Body of pancreas (tissue), 4 donors: ENCODE results near the gene PXYLP1. TPM values are rescaled to one million over a fixed set of nuclear protein-coding genes. Genes with fewer than 3 reads are reported as not detected.

Experiments
- ATAC-seq: fragments of 150-250 bp; one replicate; pipeline ENCODE4 v1.9.1; 2016
- DNase-seq, 4 donors: peaks; one replicate each; pipeline ENCODE4 v3.0.0-alpha.2; 2019
- H3K27ac ChIP-seq, 4 donors: fragments of 200-600 bp; sonication (generic); 1 replicate in 3 of 4; 2 replicates in 1 of 4; pipeline versions ENCODE4 v1.5.1 to v1.6.1; 2016 to 2019; ENCODE audit warnings: mild to moderate bottlenecking in 1 of 4, mixed read lengths in 1 of 4, moderate library complexity in 1 of 4
- H3K27me3 ChIP-seq, 2 donors: fragments of 200-600 bp; sonication (generic); one replicate each; pipeline ENCODE4 v1.6.0; 2016; ENCODE audit warnings: mild to moderate bottlenecking in 1 of 2
- H3K36me3 ChIP-seq, 2 donors: fragments of 200-600 bp; sonication (generic); replicated peaks in 1 of 2; 2 replicates each; pipeline ENCODE4 v1.5.1; 2016; ENCODE audit warnings: low read depth in 2 of 2; ENCODE audit not compliant: insufficient read depth in 1 of 2
- H3K4me1 ChIP-seq: fragments of 200-600 bp; sonication (generic); one replicate; pipeline ENCODE4 v1.6.0; 2016
- H3K4me3 ChIP-seq, 2 donors: fragments of 200-600 bp; sonication (generic); 1 replicate in 1 of 2; 2 replicates in 1 of 2; pipeline ENCODE4 v1.5.1; 2016 to 2019
- H3K9me3 ChIP-seq, 3 donors: fragments of 200-600 bp; sonication (generic); 1 replicate in 2 of 3; 2 replicates in 1 of 3; pipeline ENCODE4 v1.5.1; 2016
- POLR2A ChIP-seq, 3 donors: fragments of 450-650 bp; IDR thresholded peaks; one replicate each; pipeline ENCODE4 v1.6.1; 2016; ENCODE audit warnings: antibody characterized with exemption in 3 of 3, mild to moderate bottlenecking in 2 of 3
- WGBS, 2 donors: methylation state at CpG; one replicate each; pipeline ENCODE4 v1.1.5; 2017; 5-methylcytosine and 5-hydroxymethylcytosine counted together
- intact Hi-C: fragments of 100-400 bp; cut with DNase I; formaldehyde crosslinking; loops from one replicate; pipeline ENCODE4 v1.15.1; 2023
- total RNA-seq, 2 donors: library from RNA; depleted of rRNA; stranded (reverse); fragments of >200 nt; gene quantifications; one replicate each; pipeline ENCODE4 v1.1.0, GENCODE V29; 2016
- TF ChIP-seq, protein P1 (sequence below), 7 experiments: fragments of 450-650 bp in 4 of 7; fragments of 200-600 bp in 3 of 7; sonication (generic) in 3 of 7; IDR thresholded peaks; one replicate each; pipeline ENCODE4 v1.5.1; 2016 to 2019; ENCODE audit warnings: antibody characterized with exemption in 7 of 7

Gene PXYLP1
- total RNA-seq, 2 donors from 2014 or later, result 9.9 to 10.5 TPM

DNA sequence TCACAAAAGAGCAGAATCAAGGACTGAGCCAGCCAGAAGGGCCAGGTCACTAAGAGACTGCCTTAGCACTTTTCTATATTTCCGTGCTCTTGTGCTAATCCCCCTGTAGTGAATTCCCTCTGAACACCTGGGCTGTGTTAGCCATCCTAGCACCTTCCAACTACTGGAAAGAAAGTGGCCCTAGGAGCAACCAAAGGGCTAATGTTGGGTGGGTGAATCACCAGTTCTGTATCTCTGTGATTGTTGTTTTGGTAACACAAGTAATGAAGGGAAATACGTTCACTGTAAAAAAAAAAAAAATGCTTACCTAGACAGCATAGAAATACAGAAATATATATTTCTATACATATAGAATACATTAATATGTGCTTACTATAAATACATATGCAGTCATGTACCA is 43.9 kb downstream of the PXYLP1 start:
- no peak for TF ChIP-seq POLR2A (IDR thresholded peaks at IDR 0.05)
- TF ChIP-seq, protein P1, sequence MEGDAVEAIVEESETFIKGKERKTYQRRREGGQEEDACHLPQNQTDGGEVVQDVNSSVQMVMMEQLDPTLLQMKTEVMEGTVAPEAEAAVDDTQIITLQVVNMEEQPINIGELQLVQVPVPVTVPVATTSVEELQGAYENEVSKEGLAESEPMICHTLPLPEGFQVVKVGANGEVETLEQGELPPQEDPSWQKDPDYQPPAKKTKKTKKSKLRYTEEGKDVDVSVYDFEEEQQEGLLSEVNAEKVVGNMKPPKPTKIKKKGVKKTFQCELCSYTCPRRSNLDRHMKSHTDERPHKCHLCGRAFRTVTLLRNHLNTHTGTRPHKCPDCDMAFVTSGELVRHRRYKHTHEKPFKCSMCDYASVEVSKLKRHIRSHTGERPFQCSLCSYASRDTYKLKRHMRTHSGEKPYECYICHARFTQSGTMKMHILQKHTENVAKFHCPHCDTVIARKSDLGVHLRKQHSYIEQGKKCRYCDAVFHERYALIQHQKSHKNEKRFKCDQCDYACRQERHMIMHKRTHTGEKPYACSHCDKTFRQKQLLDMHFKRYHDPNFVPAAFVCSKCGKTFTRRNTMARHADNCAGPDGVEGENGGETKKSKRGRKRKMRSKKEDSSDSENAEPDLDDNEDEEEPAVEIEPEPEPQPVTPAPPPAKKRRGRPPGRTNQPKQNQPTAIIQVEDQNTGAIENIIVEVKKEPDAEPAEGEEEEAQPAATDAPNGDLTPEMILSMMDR (IDR thresholded peaks at IDR 0.05), result no peak
- peaks cover 13% of the 10 kb centered on the region for H3K4me1 ChIP-seq
- DNase-seq, result no peak
- H3K27ac ChIP-seq, result no peak overlapping the region
- no peak for ATAC-seq
- 47 to 55% methylated on average over 2 of the region's 2 CpGs for WGBS, 2 donors
- intact Hi-C loops, result no loop called here
- no peaks in the 10 kb centered on the region for H3K9me3 ChIP-seq
- H3K36me3 ChIP-seq, result no peaks in the 10 kb centered on the region
- no peak overlapping the region for H3K4me3 ChIP-seq
- no peaks in the 10 kb centered on the region for H3K27me3 ChIP-seq

DNA sequence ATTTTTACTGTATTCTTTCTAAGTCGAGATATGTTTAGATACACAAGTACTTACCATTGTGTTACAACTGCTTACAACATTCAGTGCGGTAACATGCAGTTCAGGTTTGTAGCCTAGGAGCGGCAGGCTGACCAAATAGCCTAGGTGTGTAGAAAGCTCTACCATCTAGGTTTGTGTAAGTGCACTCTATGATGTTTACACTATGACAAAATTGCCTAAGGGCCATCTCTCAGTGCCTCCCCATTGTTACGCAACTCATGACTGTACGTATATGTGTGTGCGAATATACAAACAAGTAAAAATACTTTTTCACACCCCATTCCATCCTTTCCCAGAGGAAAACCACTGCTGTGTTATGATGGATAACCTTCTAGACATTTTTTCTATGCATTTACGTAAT is 44.3 kb downstream of the PXYLP1 start:
- Histone ChIP-seq H3K4me1 (peaks cover 12% of the 10 kb centered on the region), H3K4me3 (no peak overlapping the region), H3K27me3 (no peaks in the 10 kb centered on the region), H3K9me3 (no peaks in the 10 kb centered on the region), H3K36me3 (no peaks in the 10 kb centered on the region), H3K27ac (no peak overlapping the region)
- no peak for TF ChIP-seq POLR2A (IDR thresholded peaks at IDR 0.05)
- TF ChIP-seq, protein P1 (IDR thresholded peaks at IDR 0.05), result no peak
- WGBS, 2 donors, result 91 to 95% methylated on average over 7 of the region's 7 CpGs
- DNase-seq, result no peak
- intact Hi-C loops, result no loop called here
- no peak for ATAC-seq

DNA sequence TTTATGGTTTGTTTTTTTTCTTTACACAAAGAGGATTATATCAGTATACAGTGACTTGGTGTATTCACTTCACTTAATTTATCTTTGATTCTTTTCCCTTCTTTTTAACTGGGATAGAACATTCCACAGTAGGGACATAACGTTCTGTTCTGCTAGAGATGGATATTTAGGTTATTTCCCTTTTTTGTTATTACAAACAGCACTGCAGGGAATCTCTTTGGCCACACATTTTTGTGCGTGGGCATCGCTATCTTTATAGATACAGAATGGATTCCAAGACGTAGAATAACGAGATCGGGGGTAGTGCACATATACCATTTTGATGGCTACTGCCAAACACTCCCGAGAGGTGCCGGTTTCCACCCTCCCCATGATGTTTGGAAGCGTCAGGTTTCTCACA is 44.8 kb downstream of the PXYLP1 start:
- Histone ChIP-seq H3K27ac (no peak overlapping the region), H3K36me3 (no peaks in the 10 kb centered on the region), H3K4me3 (no peak overlapping the region), H3K4me1 (peaks cover 8% of the 10 kb centered on the region), H3K27me3 (no peaks in the 10 kb centered on the region), H3K9me3 (no peaks in the 10 kb centered on the region)
- ATAC-seq (no peak), DNase-seq (no peak)
- intact Hi-C loops, result no loop called here
- WGBS, 2 donors, result 81% methylated on average over 9 of the region's 9 CpGs
- no peak for TF ChIP-seq POLR2A (IDR thresholded peaks at IDR 0.05)
- TF ChIP-seq, protein P1 (IDR thresholded peaks at IDR 0.05), result no peak

DNA sequence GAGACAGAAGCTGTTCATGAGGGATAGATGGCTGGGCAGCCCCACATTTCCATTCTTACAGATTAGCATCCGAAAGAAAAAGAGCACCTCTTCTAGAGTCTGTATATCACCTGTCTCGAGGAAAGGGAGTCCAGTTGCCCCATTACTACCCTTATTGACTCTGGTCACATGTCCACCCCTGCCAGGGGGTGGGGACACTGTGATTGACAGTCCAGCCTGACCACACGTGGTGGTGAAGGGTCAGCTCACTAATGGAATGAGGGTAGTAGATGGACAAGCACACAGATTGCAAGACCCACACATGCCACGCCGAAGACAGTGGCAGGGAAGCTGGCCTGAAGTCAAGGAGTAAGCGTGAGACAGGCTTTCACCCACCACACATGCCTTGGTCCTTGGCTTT is 45.8 kb downstream of the PXYLP1 start:
- Histone ChIP-seq H3K36me3 (no peaks in the 10 kb centered on the region), H3K4me3 (no peak overlapping the region), H3K9me3 (no peaks in the 10 kb centered on the region), H3K4me1 (no peaks in the 10 kb centered on the region), H3K27me3 (no peaks in the 10 kb centered on the region), H3K27ac (no peak overlapping the region)
- no peak for TF ChIP-seq POLR2A (IDR thresholded peaks at IDR 0.05)
- TF ChIP-seq, protein P1 (IDR thresholded peaks at IDR 0.05), result no peak
- ATAC-seq (no peak), DNase-seq (no peak)
- 70 to 76% methylated on average over 6 of the region's 6 CpGs for WGBS, 2 donors
- intact Hi-C loops, result no loop called here

DNA sequence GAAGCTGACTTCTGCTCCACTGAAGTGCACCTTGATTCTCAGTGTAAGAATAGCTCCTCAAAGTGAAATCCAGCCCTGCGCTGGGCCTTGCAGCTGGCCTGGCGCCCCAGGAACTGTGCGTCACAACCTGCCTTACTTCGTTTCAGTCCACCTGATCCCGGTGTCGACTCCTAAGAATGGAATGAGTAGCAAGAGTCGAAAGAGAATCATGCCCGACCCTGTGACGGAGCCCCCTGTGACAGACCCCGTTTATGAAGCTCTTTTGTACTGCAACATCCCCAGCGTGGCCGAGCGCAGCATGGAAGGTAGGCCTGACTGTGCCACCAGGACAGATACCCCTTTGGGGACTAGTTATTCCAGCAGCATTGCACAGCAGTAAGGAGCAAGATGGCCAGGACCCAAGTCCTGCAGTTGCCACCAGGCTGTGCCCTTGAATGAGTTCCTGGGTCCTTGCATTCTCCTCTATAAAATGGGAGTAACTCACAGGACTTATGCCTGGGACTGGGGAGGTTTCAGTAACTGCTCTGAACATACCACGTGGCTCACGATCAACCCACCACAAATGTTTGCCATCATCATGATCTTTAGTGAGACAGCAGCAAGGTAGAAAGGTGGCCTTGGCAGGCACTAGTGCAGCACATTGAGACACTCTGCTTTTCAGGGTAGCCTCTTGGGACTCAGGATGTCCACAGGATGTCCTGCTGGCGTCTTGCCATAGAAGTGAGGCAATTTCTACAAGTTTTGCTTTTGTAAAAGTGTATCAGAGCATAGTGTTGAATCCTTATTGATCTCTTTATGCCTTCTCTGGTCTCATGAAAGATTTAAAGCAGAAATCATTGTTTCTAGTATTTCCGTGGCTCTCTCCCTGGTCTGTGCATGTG is 46.8 kb downstream of the PXYLP1 start:
- intact Hi-C loops, result no loop called here
- Histone ChIP-seq H3K9me3 (no peaks in the 10 kb centered on the region), H3K4me3 (no peak overlapping the region), H3K27ac (no peak overlapping the region), H3K4me1 (no peaks in the 10 kb centered on the region), H3K36me3 (no peaks in the 10 kb centered on the region), H3K27me3 (no peaks in the 10 kb centered on the region)
- 84 to 89% methylated on average over 14 to 17 of the region's 17 CpGs for WGBS, 2 donors
- peak in 1 of 4 donors; percentile 18 for DNase-seq
- no peak for ATAC-seq
- no peak for TF ChIP-seq POLR2A (IDR thresholded peaks at IDR 0.05)
- TF ChIP-seq, protein P1 (IDR thresholded peaks at IDR 0.05), result no peak
